Heart left ventricle (tissue), 16 donors: ENCODE measurements around the gene ZNF865. TPM values are rescaled to one million over a fixed set of nuclear protein-coding genes. Genes with fewer than 3 reads are reported as not detected.

Source experiments
- ATAC-seq, 4 donors: fragments of 200-7000 bp; cut with Tn5 transposase; one replicate each; pipeline ENCODE4 v1.9.1; 2020 to 2022; ENCODE audit warnings: moderate library complexity in 4 of 4, mild to moderate bottlenecking in 3 of 4, moderate number of reproducible peaks in 1 of 4
- DNase-seq, 5 donors: peaks; one replicate each; pipeline ENCODE4 v3.0.0-alpha.2; 2020
- H3K27ac ChIP-seq, 12 donors: fragments of 200-600 bp; sonication (generic) in 4 of 12; one replicate each; pipeline versions ENCODE4 v1.5.0 to v1.8.0; 2016 to 2022; ENCODE audit warnings: mild to moderate bottlenecking in 2 of 12
- H3K27me3 ChIP-seq, 9 donors: fragments of 200-600 bp; sonication (generic) in 2 of 9; one replicate each; pipeline versions ENCODE4 v1.5.1 to v1.8.0; 2016 to 2022; ENCODE audit warnings: mild to moderate bottlenecking in 3 of 9
- H3K36me3 ChIP-seq, 9 donors: fragments of 200-600 bp; sonication (generic) in 2 of 9; one replicate each; pipeline versions ENCODE4 v1.5.0 to v1.8.0; 2018 to 2022; ENCODE audit warnings: mild to moderate bottlenecking in 2 of 9
- H3K4me1 ChIP-seq, 12 donors: fragments of 200-600 bp; sonication (generic) in 4 of 12; one replicate each; pipeline versions ENCODE4 v1.5.0 to v1.8.0; 2016 to 2022; ENCODE audit warnings: mild to moderate bottlenecking in 3 of 12
- H3K4me3 ChIP-seq, 12 donors: fragments of 200-600 bp; sonication (generic) in 4 of 12; one replicate each; pipeline versions ENCODE4 v1.5.0 to v1.8.0; 2017 to 2022; ENCODE audit warnings: mild to moderate bottlenecking in 9 of 12, moderate library complexity in 4 of 12
- H3K9me3 ChIP-seq, 12 donors: fragments of 200-600 bp; sonication (generic) in 4 of 12; one replicate each; pipeline versions ENCODE4 v1.5.0 to v1.8.0; 2016 to 2022; ENCODE audit warnings: mild to moderate bottlenecking in 1 of 12
- CTCF ChIP-seq, 12 donors: fragments of 200-600 bp; sonication (generic) in 4 of 12; IDR thresholded peaks; one replicate each; pipeline versions ENCODE4 v1.5.0 to v1.8.0; 2018 to 2022; ENCODE audit warnings: antibody characterized with exemption in 12 of 12, mild to moderate bottlenecking in 5 of 12
- POLR2A ChIP-seq, 2 donors: fragments of 450-650 bp; IDR thresholded peaks; one replicate each; pipeline ENCODE4 v1.6.1; 2017; ENCODE audit warnings: antibody characterized with exemption in 2 of 2, mild to moderate bottlenecking in 2 of 2, moderate library complexity in 2 of 2
- WGBS, 4 donors: extraction: QIAGEN DNeasy Blood & Tissue Kit in 2 of 4; methylation state at CpG; one replicate each; pipeline versions ENCODE4 v1.1.5 to v1.1.7; 2013 to 2018; 5-methylcytosine and 5-hydroxymethylcytosine counted together
- intact Hi-C, 10 donors: fragments of 100-400 bp; cut with DNase I; formaldehyde crosslinking; loops; one replicate each; pipeline versions ENCODE4 v1.11.1 to v1.14.2; 2022
- polyA plus RNA-seq, 2 donors: library from polyadenylated mRNA; stranded (reverse); fragments of 200-250 nt; gene quantifications; one replicate each; pipeline ENCODE4 v1.2.3, GENCODE V29; 2013
- total RNA-seq, 9 donors: library from RNA; depleted of rRNA in 2 of 9; stranded (reverse); fragments of >200 nt in 2 of 9; fragmentation: NEBNext Ultra II Directional in 3 of 9; extraction: Animal tissue kit (Norgen Biotek cat#: 25700) in 3 of 9; gene quantifications; one replicate each; pipeline versions ENCODE4 v1.1.0 to v1.2.4, GENCODE V29; 2016 to 2023
- donor health status: ischemic (EF 13 %, LVEDD 7.1; RV severe dilation, severe dysfunction).
- donor health status: healthy with polysubstance abuse.
- donor health status: DM: no; HTN: yes; CAD: no.
- donor health status: DM: no; HTN: no; CAD: no.
- donor health status: ischemic (EF 25% LVEDD 6.9; RV normal size, moderate dysfunction).
- donor health status: ischemic (EF 25% LVEDD 5.7; RV mildly dilated, moderate dysfunction).
- donor health status: healthy.
- donor health status: DM: yes; HTN: yes; CAD: no.
- donor health status: ischemic (EF 35%, LVEDD 5.7; RV mildly dilated, moderate dysfunction).
- donor health status: nonischemic (EF 11% LVEDD 7.7; RV severe dilation, severe dysfunction).
- donor health status: DM: yes; HTN: yes; CAD: no.
- donor health status: PGD.
- donor health status: ischemic (EF 29% LVEDD 5.4; RV normal size, mild dysfunction).
- donor health status: nonischemic (EF 23%, LVEDD 6.1; RV moderate dilation, normal function).

ZNF865 gene
- total and polyA plus RNA-seq, 11 donors, result 11.4 to 24.3 (median 14.2) TPM

- DNase-seq (peak in 1 of 5 donors; percentile 37), ATAC-seq (no peak)
- intact Hi-C loops, result loop anchor here in 1 of 10 donors (5.0 kb wide), 1 partner anchor 103 kb away; no protein-coding TSS in a partner anchor
- Histone ChIP-seq H3K4me1 (peaks cover 0 to 48% (median 11%) of the 10 kb centered on the region in 12 donors), H3K4me3 (no peak overlapping the region), H3K27ac (no peak overlapping the region), H3K27me3 (no peaks in the 10 kb centered on the region), H3K36me3 (peaks cover 0 to 43% (median 28%) of the 10 kb centered on the region in 9 donors), H3K9me3 (no peaks in the 10 kb centered on the region)
- TF ChIP-seq POLR2A (IDR thresholded peaks at IDR 0.05) (no peak), CTCF (IDR thresholded peaks at IDR 0.05) (no peak)
- 87 to 92% (median 91%) methylated on average over 12 of the region's 12 CpGs for WGBS, 4 donors
Measured at GRCh38 chr19:55620410-55621204, 15.2 kb downstream of the ZNF865 start.

GRCh38 chr19:55621205-55621672 is 15.8 kb downstream of the ZNF865 start:
- TF ChIP-seq CTCF (IDR thresholded peaks at IDR 0.05) (no peak), POLR2A (IDR thresholded peaks at IDR 0.05) (no peak)
- peaks cover 0 to 37% (median 22%) of the 10 kb centered on the region in 9 donors for H3K36me3 ChIP-seq
- no peak for ATAC-seq
- intact Hi-C loops, result loop anchor here in 1 of 10 donors (5.0 kb wide), 1 partner anchor 104 kb away; no protein-coding TSS in a partner anchor
- peaks cover 0 to 54% (median 11%) of the 10 kb centered on the region in 12 donors for H3K4me1 ChIP-seq
- 74 to 85% (median 84%) methylated on average over 5 to 9 of the region's 9 CpGs for WGBS, 4 donors
- no peak for DNase-seq
- H3K27ac ChIP-seq, result no peak overlapping the region
- no peak overlapping the region for H3K4me3 ChIP-seq
- no peaks in the 10 kb centered on the region for H3K27me3 ChIP-seq
- no peaks in the 10 kb centered on the region for H3K9me3 ChIP-seq

GRCh38 chr19:55621673-55622231 is 16.3 kb downstream of the ZNF865 start:
- no peak overlapping the region for H3K27ac ChIP-seq
- H3K4me3 ChIP-seq, result no peak overlapping the region
- WGBS, 4 donors, result 95 to 97% (median 96%) methylated on average over 48 to 55 of the region's 55 CpGs
- DNase-seq (peak in 2 of 5 donors; percentile 40 to 67), ATAC-seq (no peak)
- intact Hi-C loops, result loop anchor here in 2 of 10 donors (2.0 to 5.0 kb wide), 2 partner anchors 15 to 104 kb away; no protein-coding TSS in a partner anchor
- H3K27me3 ChIP-seq, result no peaks in the 10 kb centered on the region
- no peak for TF ChIP-seq POLR2A (IDR thresholded peaks at IDR 0.05)
- no peak for TF ChIP-seq CTCF (IDR thresholded peaks at IDR 0.05)
- peaks cover 0 to 32% (median 17%) of the 10 kb centered on the region in 9 donors for H3K36me3 ChIP-seq
- H3K4me1 ChIP-seq, result peaks cover 0 to 54% (median 11%) of the 10 kb centered on the region in 12 donors
- no peaks in the 10 kb centered on the region for H3K9me3 ChIP-seq
